ENCODE measurements around the gene PLAGL1.

PLAGL1 gene

DNA sequence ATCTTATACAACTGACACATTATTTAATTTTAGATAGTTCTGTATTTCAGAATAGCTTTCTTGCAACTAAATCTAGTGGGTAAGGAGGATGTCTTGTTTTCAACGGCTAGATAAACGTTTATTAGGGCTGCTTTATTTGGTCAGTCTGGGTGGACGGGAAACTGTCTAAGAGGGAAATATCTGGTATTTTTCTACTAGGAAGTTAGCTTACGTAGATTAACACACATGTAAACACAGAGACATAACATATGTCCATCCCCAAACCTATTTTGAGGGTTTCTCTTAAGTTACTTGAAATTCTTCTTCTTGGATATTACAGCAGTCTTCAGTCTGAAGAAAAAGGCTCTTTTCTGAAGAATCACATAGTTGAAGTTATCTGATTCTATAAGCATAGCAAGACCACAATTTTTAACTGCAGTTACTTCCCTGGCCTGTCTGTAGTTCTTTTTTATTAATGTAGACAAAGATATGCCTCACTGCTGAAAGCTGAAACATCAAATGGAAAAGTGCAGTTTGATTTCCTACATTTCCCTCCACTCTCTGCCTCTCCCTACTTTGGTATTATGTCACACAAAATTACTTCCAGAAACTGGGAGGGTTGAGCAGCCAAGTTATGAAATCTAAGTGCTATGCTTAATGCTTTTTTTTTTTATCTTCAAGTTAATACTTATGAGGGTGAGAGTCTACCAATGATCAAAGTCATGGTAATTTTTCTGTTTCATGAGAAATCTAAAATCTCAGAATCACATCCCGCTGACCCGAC, 37.4 kb downstream of the PLAGL1 start:
- H3K27ac ChIP-seq: no peak overlapping the region
- H3K4me3 ChIP-seq: no peak overlapping the region

DNA sequence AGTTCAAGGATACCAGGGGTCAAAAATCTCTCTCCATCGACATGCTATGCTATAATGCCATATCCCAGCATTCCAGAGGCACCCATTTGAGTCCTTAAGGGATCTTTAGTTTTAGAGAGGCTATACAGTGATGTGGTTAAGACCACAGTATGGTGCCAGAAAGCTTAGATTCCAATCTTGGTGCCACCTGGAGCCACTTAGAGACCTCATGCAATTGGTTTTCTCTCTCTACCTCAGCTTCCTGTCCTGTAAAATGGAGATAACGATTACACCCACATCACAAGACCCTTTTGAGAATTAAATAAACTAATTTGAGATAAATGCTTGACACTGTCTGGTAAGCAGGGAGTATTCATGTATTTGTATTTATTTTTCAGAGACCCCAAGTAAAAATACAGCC, 39.0 kb downstream of the PLAGL1 start:
- no peak overlapping the region for H3K27ac ChIP-seq
- H3K4me3 ChIP-seq: no peak overlapping the region

DNA sequence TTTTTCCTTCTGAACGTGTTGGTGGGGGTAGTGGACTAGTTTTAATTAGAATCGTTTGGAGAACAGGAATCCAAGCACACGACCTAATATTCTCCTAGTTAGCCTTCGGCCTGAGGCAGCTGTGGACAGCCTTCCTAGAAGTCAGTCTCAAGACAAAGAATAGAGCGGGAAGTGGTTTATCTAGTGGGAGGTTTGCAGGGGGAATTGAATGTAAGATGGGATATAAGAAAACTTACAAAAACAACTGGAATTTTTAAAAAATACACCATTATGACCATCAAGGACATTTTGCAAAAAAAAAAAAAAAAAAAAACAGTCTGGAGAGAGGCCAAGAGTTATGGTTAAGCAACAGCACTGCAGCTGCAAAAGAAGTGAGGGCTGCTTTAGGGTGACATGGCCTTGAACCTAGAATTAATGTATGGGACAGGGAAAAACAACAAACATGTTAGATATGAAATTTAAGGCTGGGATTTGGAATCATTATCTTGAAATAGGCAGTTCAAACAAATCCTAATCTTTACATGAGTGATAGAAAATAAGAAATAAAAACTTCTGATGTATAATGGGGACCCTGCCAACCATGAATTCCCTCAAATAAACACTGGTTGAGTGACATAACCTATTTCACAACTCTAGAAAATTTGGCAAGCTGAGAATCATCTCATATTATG, 40.2 kb downstream of the PLAGL1 start:
- Histone ChIP-seq H3K27ac (no peak overlapping the region), H3K4me3 (no peak overlapping the region)

DNA sequence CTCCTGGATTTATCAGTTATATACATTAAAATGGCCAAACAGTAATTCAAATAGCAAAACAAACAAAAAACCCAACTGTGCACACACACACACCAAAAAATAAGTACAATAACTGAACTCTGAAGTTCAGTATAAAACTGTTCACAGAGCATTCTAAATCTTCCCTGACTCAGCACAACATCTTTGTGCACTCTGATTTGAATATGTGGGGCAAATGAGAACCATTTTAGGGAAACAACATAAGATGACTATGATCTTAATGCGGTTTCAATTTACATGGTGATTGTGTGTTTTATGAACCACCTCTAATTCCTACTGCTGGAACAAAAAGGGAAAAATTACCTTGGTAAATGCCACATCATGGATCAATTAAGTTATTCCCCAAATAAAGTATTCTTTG, 41.7 kb downstream of the PLAGL1 start:
- H3K4me3 ChIP-seq: no peak overlapping the region
- H3K27ac ChIP-seq: no peak overlapping the region

DNA sequence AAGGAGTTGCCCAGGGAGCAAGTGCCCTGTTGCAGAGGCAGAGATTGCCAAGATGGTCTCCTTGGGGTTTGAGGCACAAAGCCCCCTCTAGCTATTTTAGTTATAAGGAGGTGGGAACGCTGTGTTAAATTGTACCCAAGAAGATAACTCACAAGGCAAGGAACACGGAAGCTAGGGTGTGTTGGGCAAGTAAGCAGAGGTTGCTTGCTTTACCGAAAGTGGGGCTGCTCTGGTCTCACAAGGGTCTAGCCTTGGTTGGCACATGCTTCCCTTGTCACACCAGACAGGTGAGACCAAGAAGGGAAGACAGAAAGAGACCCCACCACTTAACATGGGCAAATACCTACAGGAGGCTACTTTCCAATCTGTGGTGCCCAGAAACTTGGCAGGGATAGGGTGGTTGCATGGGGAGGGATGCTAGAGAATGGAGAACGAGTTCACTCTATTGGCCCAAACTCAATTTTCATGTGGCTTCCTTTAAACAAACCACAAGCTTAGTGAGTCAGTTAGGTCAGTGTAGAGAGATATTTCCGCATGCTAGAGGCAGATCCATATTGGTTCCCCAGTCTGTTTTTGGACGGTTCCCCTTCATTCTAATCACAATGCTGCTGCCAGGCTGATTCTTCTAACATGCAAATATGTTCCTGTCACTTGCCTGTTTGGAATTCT, 42.4 kb downstream of the PLAGL1 start:
- H3K27ac ChIP-seq: no peak overlapping the region
- H3K4me3 ChIP-seq: no peak overlapping the region

DNA sequence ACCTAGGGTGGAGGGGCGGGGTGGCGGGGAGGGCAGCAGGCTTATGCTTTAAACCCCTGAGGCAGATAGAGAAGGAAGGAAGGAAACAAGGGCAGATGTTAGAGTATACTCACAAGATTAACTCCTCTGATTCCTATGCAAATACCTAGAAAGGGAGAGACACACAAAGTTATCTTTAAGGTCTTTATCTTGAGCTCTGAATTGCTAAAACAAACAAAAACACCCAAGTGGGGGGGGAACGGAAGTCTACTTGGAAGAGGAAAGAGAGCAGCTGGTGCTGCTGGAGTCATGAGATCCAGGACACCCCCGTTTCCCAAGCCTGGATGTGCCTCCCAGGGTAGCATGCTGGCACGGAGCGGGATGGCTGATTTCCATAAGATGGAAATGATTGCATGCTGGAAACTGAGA, 43.4 kb downstream of the PLAGL1 start:
- Histone ChIP-seq H3K4me3 (no peak overlapping the region), H3K27ac (no peak overlapping the region)

DNA sequence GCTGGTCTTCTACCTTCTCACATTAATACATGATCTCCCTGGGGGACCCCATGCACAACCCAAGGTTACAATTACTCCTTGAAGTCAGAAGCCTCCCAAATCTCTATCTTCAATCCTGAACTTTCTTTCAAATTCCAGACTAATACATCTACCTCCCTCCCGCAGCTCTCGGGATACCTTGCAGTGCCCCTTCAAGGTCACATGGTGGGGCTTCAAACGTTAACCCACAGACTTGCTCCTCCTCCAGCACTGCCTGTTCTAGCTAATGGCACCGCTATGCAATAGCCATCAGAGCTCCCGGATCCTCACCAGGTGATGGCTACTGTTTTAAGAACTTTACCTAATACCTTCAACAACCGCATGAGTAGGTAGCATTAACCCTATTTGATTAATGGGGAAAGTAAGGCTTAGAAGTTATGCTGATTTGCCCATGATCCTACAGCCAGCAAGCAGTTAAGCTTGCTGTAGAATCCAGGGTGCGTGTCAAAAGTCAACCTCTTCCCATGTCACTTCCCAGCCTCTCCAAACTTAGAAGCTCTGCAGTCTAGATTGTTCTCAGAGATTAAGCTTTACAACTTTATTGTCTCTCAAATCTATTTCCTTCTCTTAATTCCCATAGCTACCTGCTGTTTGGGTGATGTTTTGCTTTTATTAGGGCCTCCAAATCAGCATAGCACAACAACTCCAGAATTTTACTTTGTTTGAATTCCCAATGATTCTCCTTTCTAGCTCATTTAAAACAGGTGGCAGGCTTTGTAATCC, 44.7 kb downstream of the PLAGL1 start:
- no peak overlapping the region for H3K27ac ChIP-seq
- H3K4me3 ChIP-seq: no peak overlapping the region

DNA sequence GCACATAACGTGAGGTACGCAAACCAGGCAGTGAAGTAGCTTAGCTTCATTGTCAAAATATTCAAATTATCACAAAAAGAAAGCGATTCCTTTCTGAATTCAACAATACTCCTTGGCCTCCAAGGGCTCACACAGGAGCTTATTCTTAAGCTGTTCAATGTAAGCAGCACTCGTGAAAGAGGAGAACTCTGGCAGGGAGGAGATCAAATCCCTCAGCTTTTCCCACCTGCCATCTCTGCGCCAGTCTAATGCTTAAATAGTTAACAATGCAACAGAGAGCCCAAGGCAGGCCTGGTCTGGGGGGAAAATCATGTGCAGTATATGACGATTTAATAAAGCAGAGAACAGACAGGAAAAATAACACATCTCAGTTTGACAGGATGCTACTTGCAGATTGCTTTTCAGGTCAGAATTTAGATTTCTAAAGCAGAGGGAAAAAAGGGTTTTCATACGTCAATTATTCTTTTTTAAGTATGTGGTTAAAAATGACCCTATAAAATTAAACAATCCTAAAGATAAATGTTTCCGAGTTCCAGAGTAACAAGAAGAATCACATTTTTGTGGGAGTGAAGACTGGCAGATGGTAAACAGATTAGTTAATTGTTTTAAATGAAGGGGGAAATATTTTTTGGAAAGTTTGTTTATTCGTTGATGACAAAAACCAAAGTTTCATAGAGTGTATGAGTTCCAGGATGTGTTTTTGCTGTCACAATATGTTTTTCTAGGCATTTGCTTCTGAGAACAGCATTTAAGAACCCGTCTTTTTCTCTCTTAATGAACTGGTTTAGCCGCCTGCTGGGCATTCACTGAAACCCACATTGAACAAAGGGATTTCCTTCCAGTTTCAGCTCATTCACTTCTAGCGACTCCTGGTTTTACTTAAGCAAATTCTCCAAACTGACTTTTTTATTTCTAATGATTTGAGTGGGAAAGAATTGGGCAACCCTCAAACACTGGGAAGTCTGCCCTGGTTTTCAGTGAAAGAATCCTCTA, 45.9 kb downstream of the PLAGL1 start:
- Histone ChIP-seq H3K4me3 (no peak overlapping the region), H3K27ac (peak overlapping the region in 1 of 21 experiments; percentile 19)

DNA sequence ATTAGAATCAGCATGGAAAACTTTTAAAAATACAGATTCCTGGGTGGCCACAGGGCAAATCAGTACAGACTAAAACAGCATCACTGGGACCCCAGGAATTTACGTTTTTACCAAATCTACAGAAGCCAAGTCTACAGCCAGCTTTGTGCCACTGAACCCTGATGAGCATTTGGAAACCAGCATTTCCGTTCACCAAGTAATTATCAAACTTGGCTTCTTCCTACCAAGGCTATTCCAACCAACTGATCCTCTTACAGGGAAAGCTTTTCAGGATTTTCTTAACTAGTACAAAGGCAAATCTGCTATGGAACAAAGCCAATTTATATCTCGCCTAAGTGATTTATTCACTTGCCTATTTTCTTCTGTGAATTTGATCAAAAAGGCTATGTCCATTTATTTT, 47.0 kb downstream of the PLAGL1 start:
- H3K4me3 ChIP-seq: no peak overlapping the region
- H3K27ac ChIP-seq: no peak overlapping the region

DNA sequence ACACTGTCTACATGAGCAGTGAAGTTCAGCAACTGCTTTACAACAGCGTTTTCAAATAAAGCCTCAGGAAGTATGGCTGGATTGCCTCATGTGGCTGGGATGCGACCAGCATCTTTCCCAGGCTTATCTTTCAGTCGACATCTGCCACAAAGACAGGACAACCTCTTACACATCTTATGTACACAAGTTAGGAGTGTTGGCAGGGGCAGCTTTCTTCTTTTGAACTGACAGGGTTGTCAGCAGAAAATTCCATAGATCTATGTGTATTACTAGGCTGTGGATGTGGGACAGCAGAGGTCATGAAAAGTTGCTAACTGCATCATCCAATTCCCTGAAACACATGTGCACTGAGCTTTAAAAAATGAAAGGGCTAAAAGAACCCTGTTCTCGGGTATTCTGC, 48.1 kb downstream of the PLAGL1 start:
- no peak overlapping the region for H3K4me3 ChIP-seq
- H3K27ac ChIP-seq: no peak overlapping the region

DNA sequence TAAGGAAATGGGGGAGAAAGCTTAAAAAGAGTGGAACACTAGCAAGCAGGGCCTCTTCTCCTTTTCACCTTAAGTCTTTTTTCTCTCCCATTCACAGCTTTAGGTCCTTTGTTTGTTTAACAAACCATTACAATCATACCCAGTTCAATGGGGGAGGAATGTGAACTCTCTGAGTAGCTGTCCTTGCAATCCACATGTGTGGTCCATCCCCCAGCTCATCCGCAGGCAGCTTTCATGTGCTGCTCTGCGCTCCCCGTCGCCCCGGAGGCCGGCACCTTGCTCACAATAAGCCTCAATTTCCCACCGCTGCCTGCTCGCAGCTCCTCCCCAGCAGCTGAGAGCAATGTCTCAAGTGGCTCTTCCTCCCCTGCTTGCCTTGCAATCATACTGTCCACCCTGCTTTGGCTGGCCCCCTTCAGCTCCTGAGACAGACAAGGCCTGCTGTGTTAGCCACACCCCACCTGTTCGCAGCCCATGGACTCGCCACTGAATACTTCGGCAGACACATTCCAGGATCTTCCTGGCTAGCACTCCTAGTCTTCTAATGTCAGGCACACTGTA, 49.1 kb downstream of the PLAGL1 start:
- no peak overlapping the region for H3K27ac ChIP-seq
- H3K4me3 ChIP-seq: no peak overlapping the region

DNA sequence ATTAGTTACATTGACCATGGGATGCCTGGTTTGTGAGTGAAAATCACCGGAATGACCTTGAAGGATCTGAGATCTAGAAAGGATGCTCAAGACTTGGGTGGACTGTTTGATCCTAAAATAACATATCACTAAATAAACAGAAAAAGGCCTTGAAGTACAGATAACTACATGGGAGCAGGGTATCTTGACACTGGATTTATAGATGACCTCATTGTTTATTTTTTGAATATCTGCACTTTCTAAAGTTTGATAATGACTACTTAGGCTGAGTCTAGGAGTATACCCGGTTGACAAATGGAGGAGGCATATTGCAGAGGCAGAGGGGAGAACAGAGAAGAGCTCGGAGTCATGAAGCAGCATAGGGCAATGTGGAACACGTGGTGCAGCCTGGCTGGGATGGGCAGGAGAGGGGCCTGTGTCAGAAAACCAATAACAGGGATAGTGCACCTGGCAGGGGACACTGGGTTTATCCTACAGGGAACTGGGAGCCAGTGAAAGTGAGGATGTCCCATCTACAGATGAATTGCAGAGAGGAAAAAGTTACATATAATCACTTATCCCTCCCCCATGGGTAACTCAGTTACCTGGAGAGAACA, 50.3 kb downstream of the PLAGL1 start:
- H3K4me3 ChIP-seq: no peak overlapping the region
- H3K27ac ChIP-seq: no peak overlapping the region

DNA sequence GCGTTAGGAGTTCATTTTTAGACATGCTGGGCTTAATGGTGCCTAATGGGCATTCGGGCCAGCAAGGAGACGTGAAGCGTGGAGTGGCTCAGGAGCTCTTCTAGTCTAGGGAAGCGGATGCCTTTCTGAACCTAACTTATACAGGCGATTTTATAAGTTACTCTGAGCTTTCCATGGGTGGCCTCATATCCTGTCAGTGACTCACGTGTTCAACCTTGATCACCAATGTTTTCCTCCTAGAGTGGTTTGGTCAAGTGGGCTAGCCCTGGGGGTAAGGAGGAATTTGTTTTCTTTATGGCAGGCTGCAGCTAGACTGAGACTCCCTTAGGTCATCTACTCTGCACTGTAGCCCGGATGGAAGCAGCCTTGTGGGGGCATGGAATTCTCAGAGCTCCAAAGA, 52.1 kb downstream of the PLAGL1 start:
- H3K4me3 ChIP-seq: no peak overlapping the region

DNA sequence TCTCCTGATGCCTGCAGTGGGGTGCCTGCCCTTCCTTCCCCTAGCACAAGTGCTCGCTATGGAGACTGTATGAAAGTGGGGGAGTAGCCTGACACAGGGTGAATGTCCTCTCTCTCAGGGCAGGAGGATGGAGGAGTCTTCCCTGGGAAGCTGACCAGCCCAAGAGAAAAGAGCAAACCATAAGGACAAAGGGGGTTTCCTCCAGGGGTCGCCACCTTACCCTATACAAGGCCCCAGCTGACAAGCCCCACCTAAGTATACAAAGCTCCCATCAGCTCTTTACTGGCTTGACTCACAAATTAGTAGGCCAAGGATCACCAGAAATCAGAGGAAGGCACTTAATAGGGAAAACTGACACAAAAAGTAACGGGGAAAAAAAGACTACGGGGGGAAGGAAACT, 54.1 kb downstream of the PLAGL1 start:
- H3K27ac ChIP-seq: no peak overlapping the region
- no peak overlapping the region for H3K4me3 ChIP-seq

More for the DNA sequence above, 52.1 kb downstream of the PLAGL1 start:
- no peak overlapping the region for H3K27ac ChIP-seq

DNA sequence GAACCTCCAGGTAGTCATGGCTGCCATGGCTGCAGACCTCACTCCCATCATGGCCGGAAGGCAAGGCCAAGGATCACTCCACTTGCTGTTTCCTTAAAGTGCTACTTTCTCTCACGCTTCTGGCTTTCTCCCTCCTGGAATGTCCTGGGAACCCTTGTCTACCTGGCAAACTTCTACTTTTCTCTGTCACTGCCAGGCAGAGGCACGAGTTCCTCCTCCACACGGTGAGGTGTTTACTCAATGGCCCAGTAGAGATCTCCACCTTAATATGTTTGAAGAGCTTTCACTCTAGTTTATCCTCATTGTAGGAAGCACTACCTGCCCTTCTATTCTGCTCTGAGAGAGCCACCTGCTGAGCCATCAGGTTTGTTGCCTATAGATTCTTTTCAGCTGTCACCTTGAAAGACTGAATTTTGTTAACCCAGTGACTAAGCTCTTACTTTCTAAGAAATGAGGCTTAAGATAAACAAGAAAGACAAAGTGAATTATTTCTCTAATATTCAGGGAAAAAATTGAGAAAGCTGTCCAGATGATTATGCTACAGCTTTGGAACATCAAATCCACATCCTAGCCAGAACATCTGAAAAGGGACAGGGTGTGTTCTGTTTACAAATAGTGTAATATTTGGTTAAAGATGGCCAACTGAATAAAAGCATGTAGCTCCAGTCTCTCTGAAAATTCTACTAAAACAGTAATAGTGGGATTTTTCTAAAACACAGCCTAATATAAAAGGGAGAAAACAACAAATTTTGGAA, 54.9 kb downstream of the PLAGL1 start:
- H3K4me3 ChIP-seq: no peak overlapping the region

DNA sequence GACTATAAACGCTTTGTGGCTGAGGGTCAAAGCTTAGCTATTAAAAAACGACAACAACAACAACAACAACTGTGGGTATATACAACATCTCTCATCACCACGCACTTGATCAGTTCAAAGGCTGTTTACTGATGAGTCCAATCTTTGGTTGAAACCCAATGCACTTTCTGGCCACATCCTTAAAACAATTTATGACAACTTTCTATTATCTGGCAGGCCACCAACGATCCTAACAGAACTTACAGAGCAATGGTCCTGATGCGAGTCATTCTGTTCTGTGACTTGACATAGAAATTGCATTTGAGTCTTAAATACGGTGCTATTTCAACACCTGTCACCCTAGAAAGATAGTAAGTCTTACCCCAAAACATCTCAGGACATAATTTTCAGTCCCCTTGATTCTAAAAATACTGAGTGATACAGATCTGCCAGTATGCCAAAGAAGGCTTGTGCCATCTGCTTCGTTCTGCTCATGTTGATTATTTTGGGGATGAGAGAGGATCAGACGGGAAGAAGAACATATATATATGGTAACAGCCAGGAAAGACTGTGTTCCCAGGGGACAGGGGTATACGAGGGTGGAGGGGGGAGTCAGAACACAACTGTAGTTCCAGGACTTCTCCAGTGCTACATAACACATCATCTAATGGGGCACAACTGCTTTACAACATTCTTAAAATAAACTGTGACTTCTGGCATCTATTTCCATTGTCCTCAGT, 55.8 kb downstream of the PLAGL1 start:
- Histone ChIP-seq H3K27ac (no peak overlapping the region), H3K4me3 (no peak overlapping the region)

More for the DNA sequence above, 54.9 kb downstream of the PLAGL1 start:
- no peak overlapping the region for H3K27ac ChIP-seq

DNA sequence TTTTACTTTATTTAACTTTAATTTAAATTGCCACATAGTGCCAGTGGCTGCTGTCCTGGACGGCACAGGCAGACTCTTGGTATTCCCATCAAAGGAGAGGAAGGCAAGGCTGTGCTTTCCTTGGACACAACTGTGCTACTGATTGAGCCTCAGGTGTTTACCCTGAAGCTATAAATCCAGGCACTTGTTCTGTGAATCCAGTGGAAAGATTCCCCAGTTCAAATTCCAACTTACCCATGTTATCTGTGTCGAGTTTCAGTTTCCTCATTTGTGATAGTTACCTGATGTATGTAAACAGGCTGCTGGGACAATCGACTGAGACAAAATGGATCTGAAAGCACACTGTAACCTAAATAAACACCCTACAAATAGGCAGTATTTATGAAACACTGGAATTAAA, 57.2 kb downstream of the PLAGL1 start:
- no peak overlapping the region for H3K27ac ChIP-seq
- H3K4me3 ChIP-seq: no peak overlapping the region
